ENCODE results near the gene PIP5K1C. TPM values are rescaled to one million over a fixed set of nuclear protein-coding genes. Genes with fewer than 3 reads are reported as not detected.

The PIP5K1C gene
- total RNA-seq, 1 experiment from 2014 or later, result 26.9 TPM

GRCh38 chr19:3639479-3639878 is 60.8 kb downstream of the PIP5K1C start:
- ChIA-PET CTCF (no interaction called here), POLR2A (no interaction called here), RAD21 (ENCODE audit: low non-redundant PET in 1 of 2, low total read pairs in 2 of 2, uncharacterized antibody in 2 of 2, unreplicated experiment in 2 of 2) (no interaction called here)
- H3K9me2 ChIP-seq (ENCODE audit: insufficient read depth), result no peaks in the 10 kb centered on the region
- no TSS peak for BruUV-seq (replicated peaks)
- no peak overlapping the region for H2AFZ ChIP-seq (ENCODE audit: low read depth, low read length, poor library complexity, severe bottlenecking)
- H3K4me3 ChIP-seq (replicated peaks in 1 of 2; ENCODE audit: low read depth in 1 of 2, low read length in 2 of 2), result no peak overlapping the region
- ATAC-seq (no peak), DNase-seq (ENCODE audit: low read depth, low spot score) (no peak)
- peaks cover 3 to 10% of the 10 kb centered on the region in 2 experiments; a peak in 3 of 4 replicates for H3K4me1 ChIP-seq (ENCODE audit: control insufficient read depth in 1 of 2, insufficient read depth in 2 of 2, low read length in 2 of 2)
- H3K4me2 ChIP-seq (ENCODE audit: low read length), result no peak overlapping the region
- no peaks in the 10 kb centered on the region for H3K9me3 ChIP-seq (ENCODE audit: control insufficient read depth in 1 of 2, insufficient read depth in 1 of 2, low read depth in 1 of 2, low read length in 2 of 2)
- no peaks in the 10 kb centered on the region for H3K79me2 ChIP-seq (ENCODE audit: insufficient read depth, low read length)
- no peak for TF ChIP-seq EGR1 (IDR thresholded peaks at IDR 0.05; ENCODE audit: low read depth)
- no peak for TF ChIP-seq YY1 (IDR thresholded peaks at IDR 0.05; ENCODE audit: extremely low read depth, insufficient replicate concordance, low read depth, low read length)
- TF ChIP-seq ATF3 (IDR thresholded peaks at IDR 0.05), result no peak
- TF ChIP-seq EZH2phosphoT487 (IDR thresholded peaks at IDR 0.05; ENCODE audit: borderline replicate concordance), result no peak
- no peak for TF ChIP-seq CBX3 (IDR thresholded peaks at IDR 0.05; ENCODE audit: low read depth)
- no peak for TF ChIP-seq ZNF274 (IDR thresholded peaks at IDR 0.05; ENCODE audit: low read depth, low read length)
- no peaks in the 10 kb centered on the region for H4K20me1 ChIP-seq (ENCODE audit: insufficient read depth)
- no peak overlapping the region for H3K9ac ChIP-seq (ENCODE audit: low read length)
- H3K36me3 ChIP-seq (ENCODE audit: control insufficient read depth in 1 of 2, insufficient read depth in 2 of 2, low read length in 2 of 2), result no peaks in the 10 kb centered on the region; a peak in 1 of 4 replicates
- H3K27me3 ChIP-seq (ENCODE audit: insufficient read depth, low read length), result no peaks in the 10 kb centered on the region
- H3K27ac ChIP-seq (ENCODE audit: low read depth, low read length), result no peak overlapping the region
- intact Hi-C loops (cut with micrococcal nuclease), result no loop called here

GRCh38 chr19:3638208-3639193 is 61.8 kb downstream of the PIP5K1C start:
- intact Hi-C loops (cut with micrococcal nuclease), result no loop called here
- ChIA-PET RAD21 (ENCODE audit: low non-redundant PET in 1 of 2, low total read pairs in 2 of 2, uncharacterized antibody in 2 of 2, unreplicated experiment in 2 of 2) (no interaction called here), POLR2A (no interaction called here), CTCF (no interaction called here)
- no TSS peak for BruUV-seq (replicated peaks)
- H4K20me1 ChIP-seq (ENCODE audit: insufficient read depth), result no peaks in the 10 kb centered on the region
- H3K9ac ChIP-seq (ENCODE audit: low read length), result no peak overlapping the region
- no peaks in the 10 kb centered on the region for H3K9me3 ChIP-seq (ENCODE audit: control insufficient read depth in 1 of 2, insufficient read depth in 1 of 2, low read depth in 1 of 2, low read length in 2 of 2)
- peaks cover 3 to 10% of the 10 kb centered on the region in 2 experiments; a peak in 3 of 4 replicates for H3K4me1 ChIP-seq (ENCODE audit: control insufficient read depth in 1 of 2, insufficient read depth in 2 of 2, low read length in 2 of 2)
- no peak overlapping the region for H3K4me3 ChIP-seq (replicated peaks in 1 of 2; ENCODE audit: low read depth in 1 of 2, low read length in 2 of 2)
- H3K27me3 ChIP-seq (ENCODE audit: insufficient read depth, low read length), result no peaks in the 10 kb centered on the region
- DNase-seq (ENCODE audit: low read depth, low spot score), result no peak
- no peak for ATAC-seq
- H3K4me2 ChIP-seq (ENCODE audit: low read length), result no peak overlapping the region
- H3K79me2 ChIP-seq (ENCODE audit: insufficient read depth, low read length), result no peaks in the 10 kb centered on the region
- H3K9me2 ChIP-seq (ENCODE audit: insufficient read depth), result no peaks in the 10 kb centered on the region
- H3K36me3 ChIP-seq (ENCODE audit: control insufficient read depth in 1 of 2, insufficient read depth in 2 of 2, low read length in 2 of 2), result no peaks in the 10 kb centered on the region; a peak in 1 of 4 replicates
- no peak overlapping the region for H3K27ac ChIP-seq (ENCODE audit: low read depth, low read length)
- H2AFZ ChIP-seq (ENCODE audit: low read depth, low read length, poor library complexity, severe bottlenecking), result no peak overlapping the region
- TF ChIP-seq RAD21 (IDR thresholded peaks at IDR 0.05; ENCODE audit: low read depth) (no peak), ATF3 (IDR thresholded peaks at IDR 0.05) (no peak), SP1 (IDR thresholded peaks at IDR 0.05; ENCODE audit: low read depth) (no peak), EZH2 (IDR thresholded peaks at IDR 0.05) (no peak), MAX (IDR thresholded peaks at IDR 0.05) (no peak), ELF1 (IDR thresholded peaks at IDR 0.05; ENCODE audit: borderline replicate concordance, low read depth) (no peak), EZH2phosphoT487 (IDR thresholded peaks at IDR 0.05; ENCODE audit: borderline replicate concordance) (no peak), YY1 (IDR thresholded peaks at IDR 0.05; ENCODE audit: extremely low read depth, insufficient replicate concordance, low read depth, low read length) (no peak), POLR2A (IDR thresholded peaks at IDR 0.05; ENCODE audit: borderline replicate concordance, extremely low read depth, insufficient read depth, insufficient read length) (no peak), POLR2AphosphoS5 (IDR thresholded peaks at IDR 0.05; ENCODE audit: low read depth, low read length) (no peak)
- TF ChIP-seq, protein P1, sequence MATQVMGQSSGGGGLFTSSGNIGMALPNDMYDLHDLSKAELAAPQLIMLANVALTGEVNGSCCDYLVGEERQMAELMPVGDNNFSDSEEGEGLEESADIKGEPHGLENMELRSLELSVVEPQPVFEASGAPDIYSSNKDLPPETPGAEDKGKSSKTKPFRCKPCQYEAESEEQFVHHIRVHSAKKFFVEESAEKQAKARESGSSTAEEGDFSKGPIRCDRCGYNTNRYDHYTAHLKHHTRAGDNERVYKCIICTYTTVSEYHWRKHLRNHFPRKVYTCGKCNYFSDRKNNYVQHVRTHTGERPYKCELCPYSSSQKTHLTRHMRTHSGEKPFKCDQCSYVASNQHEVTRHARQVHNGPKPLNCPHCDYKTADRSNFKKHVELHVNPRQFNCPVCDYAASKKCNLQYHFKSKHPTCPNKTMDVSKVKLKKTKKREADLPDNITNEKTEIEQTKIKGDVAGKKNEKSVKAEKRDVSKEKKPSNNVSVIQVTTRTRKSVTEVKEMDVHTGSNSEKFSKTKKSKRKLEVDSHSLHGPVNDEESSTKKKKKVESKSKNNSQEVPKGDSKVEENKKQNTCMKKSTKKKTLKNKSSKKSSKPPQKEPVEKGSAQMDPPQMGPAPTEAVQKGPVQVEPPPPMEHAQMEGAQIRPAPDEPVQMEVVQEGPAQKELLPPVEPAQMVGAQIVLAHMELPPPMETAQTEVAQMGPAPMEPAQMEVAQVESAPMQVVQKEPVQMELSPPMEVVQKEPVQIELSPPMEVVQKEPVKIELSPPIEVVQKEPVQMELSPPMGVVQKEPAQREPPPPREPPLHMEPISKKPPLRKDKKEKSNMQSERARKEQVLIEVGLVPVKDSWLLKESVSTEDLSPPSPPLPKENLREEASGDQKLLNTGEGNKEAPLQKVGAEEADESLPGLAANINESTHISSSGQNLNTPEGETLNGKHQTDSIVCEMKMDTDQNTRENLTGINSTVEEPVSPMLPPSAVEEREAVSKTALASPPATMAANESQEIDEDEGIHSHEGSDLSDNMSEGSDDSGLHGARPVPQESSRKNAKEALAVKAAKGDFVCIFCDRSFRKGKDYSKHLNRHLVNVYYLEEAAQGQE (IDR thresholded peaks at IDR 0.05; ENCODE audit: low read depth), result no peak
